Measurements from ENCODE around the gene DOCK4. TPM values are rescaled to one million over a fixed set of nuclear protein-coding genes. Genes with fewer than 3 reads are reported as not detected.

The DOCK4 gene
- total and polyA plus RNA-seq, 10 of the 15 experiments (the other 5 are each of a cell fraction or from before 2014, with no cell fraction given) = 0.03 to 0.73 (median 0.38) TPM

DNA sequence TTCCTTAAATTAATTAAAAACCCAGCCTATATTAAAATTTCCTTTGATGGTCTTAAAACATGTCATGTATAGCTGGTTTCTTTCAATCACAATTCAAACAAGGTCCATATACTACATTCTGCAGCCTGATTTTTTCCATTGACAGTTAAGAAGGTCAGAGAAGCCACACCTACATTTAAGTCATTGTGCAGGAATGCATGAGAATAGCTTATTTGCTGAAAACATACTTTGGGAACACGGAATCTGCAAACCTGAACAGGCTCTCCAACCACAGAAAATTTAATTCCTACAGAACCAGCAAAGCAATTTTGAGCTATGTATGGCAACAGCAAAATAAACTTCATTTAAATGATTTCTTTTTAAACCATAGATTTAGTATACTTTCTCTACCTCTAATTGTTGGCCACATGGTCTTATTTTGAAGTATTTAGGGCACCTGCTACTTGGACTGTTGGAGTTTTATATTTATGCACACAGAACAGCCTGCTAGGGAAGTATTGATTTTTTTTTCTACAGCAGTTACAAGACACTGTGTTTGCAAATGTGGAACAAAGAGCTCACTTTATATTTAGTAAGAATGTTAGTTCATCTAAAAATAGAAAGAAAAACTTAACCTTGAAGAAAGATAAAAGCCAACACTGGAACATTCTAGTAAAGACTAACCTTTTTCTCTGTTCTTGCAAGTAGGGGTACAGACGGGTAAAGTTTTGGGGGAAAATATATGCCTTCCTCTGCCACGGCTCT, 403.0 kb downstream of the DOCK4 start:
- Histone ChIP-seq H3K9ac (ENCODE audit: control insufficient read depth, insufficient read depth, low read length) (no peak overlapping the region), H3K4me3 (no peak overlapping the region), H4K20me1 (ENCODE audit: control insufficient read depth, insufficient read depth) (no peaks in the 10 kb centered on the region), H3K9me3 (replicated peaks; ENCODE audit: control insufficient read depth, insufficient read depth, low read length) (no peaks in the 10 kb centered on the region; the same call in 2 of the 3 replicates), H2AFZ (ENCODE audit: control insufficient read depth, low read depth, low read length) (no peak overlapping the region), H3K27ac (ENCODE audit: control insufficient read depth, insufficient read depth) (no peak overlapping the region), H3K79me2 (ENCODE audit: control insufficient read depth, insufficient read depth, low read length) (no peaks in the 10 kb centered on the region), H3K4me1 (ENCODE audit: control insufficient read depth, insufficient read depth, low read length) (no peaks in the 10 kb centered on the region), H3K36me3 (ENCODE audit: control insufficient read depth in 2 of 2, insufficient read depth in 2 of 2, low read length in 1 of 2) (no peaks in the 10 kb centered on the region), H3K27me3 (replicated peaks in 1 of 2; ENCODE audit: control insufficient read depth in 2 of 2, insufficient read depth in 2 of 2, low read length in 1 of 2) (no peaks in the 10 kb centered on the region), H3K4me2 (ENCODE audit: control insufficient read depth, insufficient read depth) (no peak overlapping the region)
- intact Hi-C loops (cut with micrococcal nuclease; ENCODE audit: unreplicated experiment) = no loop called here
- CTCF ChIA-PET = no interaction called here
- no TSS peak for BruUV-seq (replicated peaks)
- RAD21 ChIA-PET (ENCODE audit: unreplicated experiment) = no interaction called here
- TF ChIP-seq TAF1 (IDR thresholded peaks at IDR 0.05; ENCODE audit: borderline replicate concordance, low read depth, low read length) (no peak), PAX5 (IDR thresholded peaks at IDR 0.05; ENCODE audit: borderline replicate concordance, low read depth, low read length) (no peak), YY1 (IDR thresholded peaks at IDR 0.05; ENCODE audit: low read depth, low read length) (no peak), SUPT20H (IDR thresholded peaks at IDR 0.05; ENCODE audit: borderline replicate concordance, control insufficient read depth, low read depth, low read length) (no peak), SMC3 (IDR thresholded peaks at IDR 0.05; ENCODE audit: borderline replicate concordance, low read length) (no peak), NFXL1 (IDR thresholded peaks at IDR 0.05; ENCODE audit: borderline replicate concordance) (no peak), HDAC6 (IDR thresholded peaks at IDR 0.05; ENCODE audit: unreplicated experiment) (no peak), NFYA (IDR thresholded peaks at IDR 0.05; ENCODE audit: borderline replicate concordance, low read depth, low read length) (no peak), ZNF384 (IDR thresholded peaks at IDR 0.05; ENCODE audit: borderline replicate concordance, low read depth, low read length) (no peak), SMAD5 (IDR thresholded peaks at IDR 0.05; ENCODE audit: low read depth) (no peak), EP300 (IDR thresholded peaks at IDR 0.05; ENCODE audit: borderline replicate concordance in 1 of 2, control insufficient read depth in 1 of 2, low read depth in 2 of 2, low read length in 2 of 2) (no peak), MTA2 (IDR thresholded peaks at IDR 0.05; ENCODE audit: low read depth) (no peak), RCOR1 (conservative IDR thresholded peaks at IDR 0.05; ENCODE audit: low read depth, low read length) (no peak)
- TF ChIP-seq, protein P1, sequence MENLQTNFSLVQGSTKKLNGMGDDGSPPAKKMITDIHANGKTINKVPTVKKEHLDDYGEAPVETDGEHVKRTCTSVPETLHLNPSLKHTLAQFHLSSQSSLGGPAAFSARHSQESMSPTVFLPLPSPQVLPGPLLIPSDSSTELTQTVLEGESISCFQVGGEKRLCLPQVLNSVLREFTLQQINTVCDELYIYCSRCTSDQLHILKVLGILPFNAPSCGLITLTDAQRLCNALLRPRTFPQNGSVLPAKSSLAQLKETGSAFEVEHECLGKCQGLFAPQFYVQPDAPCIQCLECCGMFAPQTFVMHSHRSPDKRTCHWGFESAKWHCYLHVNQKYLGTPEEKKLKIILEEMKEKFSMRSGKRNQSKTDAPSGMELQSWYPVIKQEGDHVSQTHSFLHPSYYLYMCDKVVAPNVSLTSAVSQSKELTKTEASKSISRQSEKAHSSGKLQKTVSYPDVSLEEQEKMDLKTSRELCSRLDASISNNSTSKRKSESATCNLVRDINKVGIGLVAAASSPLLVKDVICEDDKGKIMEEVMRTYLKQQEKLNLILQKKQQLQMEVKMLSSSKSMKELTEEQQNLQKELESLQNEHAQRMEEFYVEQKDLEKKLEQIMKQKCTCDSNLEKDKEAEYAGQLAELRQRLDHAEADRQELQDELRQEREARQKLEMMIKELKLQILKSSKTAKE (IDR thresholded peaks at IDR 0.05; ENCODE audit: low read depth, poor library complexity, severe bottlenecking) = no peak
- TF ChIP-seq, protein P2, sequence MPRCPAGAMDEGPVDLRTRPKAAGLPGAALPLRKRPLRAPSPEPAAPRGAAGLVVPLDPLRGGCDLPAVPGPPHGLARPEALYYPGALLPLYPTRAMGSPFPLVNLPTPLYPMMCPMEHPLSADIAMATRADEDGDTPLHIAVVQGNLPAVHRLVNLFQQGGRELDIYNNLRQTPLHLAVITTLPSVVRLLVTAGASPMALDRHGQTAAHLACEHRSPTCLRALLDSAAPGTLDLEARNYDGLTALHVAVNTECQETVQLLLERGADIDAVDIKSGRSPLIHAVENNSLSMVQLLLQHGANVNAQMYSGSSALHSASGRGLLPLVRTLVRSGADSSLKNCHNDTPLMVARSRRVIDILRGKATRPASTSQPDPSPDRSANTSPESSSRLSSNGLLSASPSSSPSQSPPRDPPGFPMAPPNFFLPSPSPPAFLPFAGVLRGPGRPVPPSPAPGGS (IDR thresholded peaks at IDR 0.05; ENCODE audit: borderline replicate concordance, insufficient read depth, low read depth, low read length, poor library complexity, severe bottlenecking) = no peak
- WGBS (ENCODE audit: insufficient coverage, insufficient replicate concordance, low lambda C conversion rate, missing lambda C conversion rate) = 63% methylated on average over 3 of the region's 3 CpGs
- no peak for DNase-seq (ENCODE audit: low read depth, low spot score)
- FAIRE-seq = no peak
- SMC1A ChIA-PET (ENCODE audit: uncharacterized antibody, unreplicated experiment) = interaction anchor here (0.7 kb wide), 1 partner anchor 11 kb away, joined by 3 read pairs; no protein-coding TSS in a partner anchor
- POLR2A ChIA-PET = no interaction called here
- in situ Hi-C loops (cut with MboI) = no loop called here
- no peak for ATAC-seq
